Measurements from ENCODE around the gene MGAT4A. TPM values are rescaled to one million over a fixed set of nuclear protein-coding genes. Genes with fewer than 3 reads are reported as not detected.

Gene MGAT4A
- total and polyA plus RNA-seq, 9 of the 15 experiments (the other 6 are each of a cell fraction or from before 2014, with no cell fraction given), result 0.03 to 0.53 (median 0.18) TPM; not detected in 2

GRCh38 chr2:98658816-98659490 lies 72.0 kb downstream of the MGAT4A start:
- intact Hi-C loops (cut with micrococcal nuclease), result no loop called here
- H3K9me3 ChIP-seq (replicated peaks; ENCODE audit: control insufficient read depth, insufficient read depth, low read depth, low read length), result no peaks in the 10 kb centered on the region
- WGBS (ENCODE audit: insufficient coverage, low coverage, missing lambda C conversion rate), result 0% methylated on average over 3 of the region's 4 CpGs
- H3K9me1 ChIP-seq (ENCODE audit: control insufficient read depth, insufficient read depth, low read length), result no peaks in the 10 kb centered on the region
- TF ChIP-seq COPS2 (conservative IDR thresholded peaks at IDR 0.05), result no peak
- H3K79me2 ChIP-seq (ENCODE audit: control insufficient read depth, insufficient read depth, low read length), result no peaks in the 10 kb centered on the region
- no peaks in the 10 kb centered on the region for H3K36me3 ChIP-seq (ENCODE audit: control insufficient read depth, insufficient read depth, low read length)
- no TSS peak for BruUV-seq (replicated peaks)
- FAIRE-seq (no peak), ATAC-seq (no peak), DNase-seq (ENCODE audit: extremely low read depth in 1 of 4, low spot score in 3 of 4) (no peak)
- no peak overlapping the region for H3K9ac ChIP-seq (ENCODE audit: insufficient read depth in 1 of 2, low read depth in 2 of 2, low read length in 2 of 2)
- H3K27me3 ChIP-seq (ENCODE audit: control insufficient read depth in 2 of 2, insufficient read depth in 2 of 2, low read length in 2 of 2), result 0 out of 5 replicates have a peak, but pooled peaks cover 0 to 3% of the 10 kb centered on the region in 2 experiments
- no peak overlapping the region for H3K27ac ChIP-seq (ENCODE audit: extremely low read depth, low read depth, low read length)
- no peak overlapping the region for H3K4me3 ChIP-seq
- no peaks in the 10 kb centered on the region for H4K20me1 ChIP-seq (replicated peaks; ENCODE audit: control insufficient read depth, insufficient read depth, low read length)
- ChIA-PET CTCF (ENCODE audit: low intra/inter-chr PET ratio) (no interaction called here), POLR2A (interaction anchor here (0.6 kb wide), 1 partner anchor 214 kb away, joined by 3 read pairs; no protein-coding TSS in a partner anchor)
- no peaks in the 10 kb centered on the region; a peak in 1 of 5 replicates for H3K4me1 ChIP-seq (replicated peaks in 1 of 2; ENCODE audit: control insufficient read depth in 2 of 2, insufficient read depth in 2 of 2, low read length in 2 of 2)
- no peak overlapping the region for H3K4me2 ChIP-seq (ENCODE audit: insufficient read depth, low read length)
- H2AFZ ChIP-seq (ENCODE audit: low read depth, low read length), result no peak overlapping the region
- in situ Hi-C loops (cut with MboI), result no loop called here

GRCh38 chr2:98656800-98657199 lies 74.1 kb downstream of the MGAT4A start:
- ATAC-seq (no peak), DNase-seq (ENCODE audit: extremely low read depth in 1 of 4, low spot score in 3 of 4) (no peak), FAIRE-seq (no peak)
- H3K9me1 ChIP-seq (ENCODE audit: control insufficient read depth, insufficient read depth, low read length), result no peaks in the 10 kb centered on the region
- no peaks in the 10 kb centered on the region for H3K79me2 ChIP-seq (ENCODE audit: control insufficient read depth, insufficient read depth, low read length)
- 0% methylated on average over 4 of the region's 4 CpGs for WGBS (ENCODE audit: insufficient coverage, low coverage, missing lambda C conversion rate)
- no peaks in the 10 kb centered on the region; a peak in 1 of 5 replicates for H3K27me3 ChIP-seq (ENCODE audit: control insufficient read depth in 2 of 2, insufficient read depth in 2 of 2, low read length in 2 of 2)
- H4K20me1 ChIP-seq (replicated peaks; ENCODE audit: control insufficient read depth, insufficient read depth, low read length), result no peaks in the 10 kb centered on the region
- H3K9me3 ChIP-seq (replicated peaks; ENCODE audit: control insufficient read depth, insufficient read depth, low read depth, low read length), result no peaks in the 10 kb centered on the region
- BruUV-seq (replicated peaks), result no TSS peak
- H3K4me2 ChIP-seq (ENCODE audit: insufficient read depth, low read length), result no peak overlapping the region
- H2AFZ ChIP-seq (ENCODE audit: low read depth, low read length), result no peak overlapping the region
- H3K27ac ChIP-seq (ENCODE audit: extremely low read depth, low read depth, low read length), result no peak overlapping the region
- no peak overlapping the region for H3K4me3 ChIP-seq
- no peaks in the 10 kb centered on the region for H3K4me1 ChIP-seq (replicated peaks in 1 of 2; ENCODE audit: control insufficient read depth in 2 of 2, insufficient read depth in 2 of 2, low read length in 2 of 2)
- in situ Hi-C loops (cut with MboI), result no loop called here
- no peak overlapping the region for H3K9ac ChIP-seq (ENCODE audit: insufficient read depth in 1 of 2, low read depth in 2 of 2, low read length in 2 of 2)
- ChIA-PET POLR2A (no interaction called here), CTCF (ENCODE audit: low intra/inter-chr PET ratio) (interaction anchor here (0.5 kb wide), 1 partner anchor 72 kb away, joined by 3 read pairs; no protein-coding TSS in a partner anchor)
- H3K36me3 ChIP-seq (ENCODE audit: control insufficient read depth, insufficient read depth, low read length), result no peaks in the 10 kb centered on the region
- intact Hi-C loops (cut with micrococcal nuclease), result no loop called here
- TF ChIP-seq MEF2D (tag; conservative IDR thresholded peaks at IDR 0.05; ENCODE audit: low read depth), result no peak
- no peak for TF ChIP-seq CHCHD3 (CRISPR knock-in tag; IDR thresholded peaks at IDR 0.05)
- TF ChIP-seq KAT2B (IDR thresholded peaks at IDR 0.05; ENCODE audit: low read depth, low read length), result no peak
- TF ChIP-seq ZNF766 (CRISPR knock-in tag; conservative IDR thresholded peaks at IDR 0.05), result no peak
- TF ChIP-seq ZNF717 (CRISPR knock-in tag; IDR thresholded peaks at IDR 0.05), result no peak
- TF ChIP-seq AFF1 (IDR thresholded peaks at IDR 0.05; ENCODE audit: low read depth in 1 of 2, partially characterized antibody in 2 of 2), result no peak
- TF ChIP-seq RBM14 (IDR thresholded peaks at IDR 0.05; ENCODE audit: borderline replicate concordance, insufficient read depth, low read depth, low read length), result no peak
- TF ChIP-seq HNRNPUL1 (IDR thresholded peaks at IDR 0.05; ENCODE audit: low read length), result no peak
- TF ChIP-seq ZC3H11A (IDR thresholded peaks at IDR 0.05; ENCODE audit: low read depth, low read length), result no peak
- TF ChIP-seq FIP1L1 (IDR thresholded peaks at IDR 0.05; ENCODE audit: low read depth, low read length, poor library complexity, severe bottlenecking), result no peak

Data from K562 (cell line).